Measurements from ENCODE around the gene UBE2J2.

Gene UBE2J2

GRCh38 chr1:1237874-1238701 lies 35.6 kb downstream of the UBE2J2 start:
- no peak overlapping the region for H3K27ac ChIP-seq (ENCODE audit: low read length)
- no peaks in the 10 kb centered on the region for H3K36me3 ChIP-seq (ENCODE audit: insufficient read depth, low read depth, low read length)
- no peaks in the 10 kb centered on the region for H3K9me3 ChIP-seq (ENCODE audit: insufficient read depth, low read depth, low read length)
- no peak overlapping the region for H3K9ac ChIP-seq (ENCODE audit: low read depth, low read length)
- no peak overlapping the region for H3K4me3 ChIP-seq (ENCODE audit: low read length)
- H3K4me1 ChIP-seq (ENCODE audit: insufficient read depth, low read length) = no peaks in the 10 kb centered on the region
- H3K27me3 ChIP-seq (ENCODE audit: insufficient read depth, low read length) = no peaks in the 10 kb centered on the region

- no peaks in the 10 kb centered on the region for H3K36me3 ChIP-seq (ENCODE audit: insufficient read depth, low read depth, low read length)
- no peaks in the 10 kb centered on the region for H3K27me3 ChIP-seq (ENCODE audit: insufficient read depth, low read length)
- no peaks in the 10 kb centered on the region for H3K9me3 ChIP-seq (ENCODE audit: insufficient read depth, low read depth, low read length)
- no peak overlapping the region; the same call in 1 of the 2 replicates for H3K9ac ChIP-seq (ENCODE audit: low read depth, low read length)
- H3K4me1 ChIP-seq (ENCODE audit: insufficient read depth, low read length) = no peaks in the 10 kb centered on the region
- H3K4me3 ChIP-seq (ENCODE audit: low read length) = no peak overlapping the region
- H3K27ac ChIP-seq (ENCODE audit: low read length) = no peak overlapping the region
Observed at GRCh38 chr1:1236945-1237873, 36.4 kb downstream of the UBE2J2 start.

GRCh38 chr1:1236176-1236763 lies 37.4 kb downstream of the UBE2J2 start:
- Histone ChIP-seq H3K9ac (ENCODE audit: low read depth, low read length) (no peak overlapping the region), H3K27me3 (ENCODE audit: insufficient read depth, low read length) (no peaks in the 10 kb centered on the region), H3K4me1 (ENCODE audit: insufficient read depth, low read length) (no peaks in the 10 kb centered on the region), H3K36me3 (ENCODE audit: insufficient read depth, low read depth, low read length) (no peaks in the 10 kb centered on the region), H3K9me3 (ENCODE audit: insufficient read depth, low read depth, low read length) (no peaks in the 10 kb centered on the region), H3K4me3 (ENCODE audit: low read length) (no peak overlapping the region), H3K27ac (ENCODE audit: low read length) (no peak overlapping the region)

- Histone ChIP-seq H3K9ac (ENCODE audit: low read depth, low read length) (no peak overlapping the region), H3K27ac (ENCODE audit: low read length) (no peak overlapping the region), H3K36me3 (ENCODE audit: insufficient read depth, low read depth, low read length) (no peaks in the 10 kb centered on the region), H3K4me3 (ENCODE audit: low read length) (no peak overlapping the region), H3K4me1 (ENCODE audit: insufficient read depth, low read length) (peaks cover 3% of the 10 kb centered on the region; the same call in 1 of the 2 replicates), H3K27me3 (ENCODE audit: insufficient read depth, low read length) (no peaks in the 10 kb centered on the region), H3K9me3 (ENCODE audit: insufficient read depth, low read depth, low read length) (no peaks in the 10 kb centered on the region)
Observed at GRCh38 chr1:1235016-1235744, 38.5 kb downstream of the UBE2J2 start.

GRCh38 chr1:1234180-1234808 lies 39.4 kb downstream of the UBE2J2 start:
- Histone ChIP-seq H3K9ac (ENCODE audit: low read depth, low read length) (no peak overlapping the region), H3K36me3 (ENCODE audit: insufficient read depth, low read depth, low read length) (no peaks in the 10 kb centered on the region)

GRCh38 chr1:1233567-1233892 lies 40.1 kb downstream of the UBE2J2 start:
- no peak overlapping the region for H3K9ac ChIP-seq (ENCODE audit: low read depth, low read length)
- no peaks in the 10 kb centered on the region for H3K27me3 ChIP-seq (ENCODE audit: insufficient read depth, low read length)
- H3K36me3 ChIP-seq (ENCODE audit: insufficient read depth, low read depth, low read length) = no peaks in the 10 kb centered on the region
- no peaks in the 10 kb centered on the region for H3K9me3 ChIP-seq (ENCODE audit: insufficient read depth, low read depth, low read length)
- H3K4me3 ChIP-seq (ENCODE audit: low read length) = no peak overlapping the region
- H3K27ac ChIP-seq (ENCODE audit: low read length) = no peak overlapping the region
- H3K4me1 ChIP-seq (ENCODE audit: insufficient read depth, low read length) = peaks cover 3% of the 10 kb centered on the region; the same call in 1 of the 2 replicates

More at GRCh38 chr1:1234180-1234808, 39.4 kb downstream of the UBE2J2 start:
- H3K27ac ChIP-seq (ENCODE audit: low read length) = no peak overlapping the region
- H3K4me1 ChIP-seq (ENCODE audit: insufficient read depth, low read length) = peaks cover 3% of the 10 kb centered on the region; the same call in 1 of the 2 replicates
- H3K4me3 ChIP-seq (ENCODE audit: low read length) = no peak overlapping the region
- H3K27me3 ChIP-seq (ENCODE audit: insufficient read depth, low read length) = no peaks in the 10 kb centered on the region
- no peaks in the 10 kb centered on the region for H3K9me3 ChIP-seq (ENCODE audit: insufficient read depth, low read depth, low read length)

GRCh38 chr1:1232796-1233566 lies 40.7 kb downstream of the UBE2J2 start:
- peaks cover 3% of the 10 kb centered on the region; the same call in 1 of the 2 replicates for H3K4me1 ChIP-seq (ENCODE audit: insufficient read depth, low read length)
- no peaks in the 10 kb centered on the region for H3K9me3 ChIP-seq (ENCODE audit: insufficient read depth, low read depth, low read length)
- no peak overlapping the region for H3K27ac ChIP-seq (ENCODE audit: low read length)
- no peaks in the 10 kb centered on the region for H3K36me3 ChIP-seq (ENCODE audit: insufficient read depth, low read depth, low read length)
- H3K27me3 ChIP-seq (ENCODE audit: insufficient read depth, low read length) = no peaks in the 10 kb centered on the region
- no peak overlapping the region for H3K4me3 ChIP-seq (ENCODE audit: low read length)
- H3K9ac ChIP-seq (ENCODE audit: low read depth, low read length) = no peak overlapping the region

- Histone ChIP-seq H3K9me3 (ENCODE audit: insufficient read depth, low read depth, low read length) (no peaks in the 10 kb centered on the region), H3K9ac (ENCODE audit: low read depth, low read length) (peak within 1 kb of the TSS; percentile 76), H3K4me3 (ENCODE audit: low read length) (peak within 1 kb of the TSS; percentile 77), H3K4me1 (ENCODE audit: insufficient read depth, low read length) (peaks cover 3% of the 10 kb centered on the region; the same call in 1 of the 2 replicates), H3K36me3 (ENCODE audit: insufficient read depth, low read depth, low read length) (peaks cover 5% of the 10 kb centered on the region; the same call in 1 of the 2 replicates), H3K27ac (ENCODE audit: low read length) (peak within 1 kb of the TSS; percentile 11), H3K27me3 (ENCODE audit: insufficient read depth, low read length) (no peaks in the 10 kb centered on the region)
Observed at GRCh38 chr1:1232208-1232795, 41.4 kb downstream of the UBE2J2 start, which contains the start of gene B3GALT6. Gene B3GALT6, plus strand, starts transcription at chr1:1232237. Its CDS starts 42 bp downstream, at chr1:1232279.

- H3K4me3 ChIP-seq (ENCODE audit: low read length) = peak within 1 kb of the TSS; percentile 77
- peaks cover 5% of the 10 kb centered on the region; the same call in 1 of the 2 replicates for H3K36me3 ChIP-seq (ENCODE audit: insufficient read depth, low read depth, low read length)
- H3K9ac ChIP-seq (ENCODE audit: low read depth, low read length) = peak within 1 kb of the TSS; percentile 76
- peak within 1 kb of the TSS; percentile 11 for H3K27ac ChIP-seq (ENCODE audit: low read length)
- peaks cover 3% of the 10 kb centered on the region; the same call in 1 of the 2 replicates for H3K4me1 ChIP-seq (ENCODE audit: insufficient read depth, low read length)
- no peaks in the 10 kb centered on the region for H3K27me3 ChIP-seq (ENCODE audit: insufficient read depth, low read length)
- H3K9me3 ChIP-seq (ENCODE audit: insufficient read depth, low read depth, low read length) = no peaks in the 10 kb centered on the region
Observed at GRCh38 chr1:1231400-1232207, 42.0 kb downstream of the UBE2J2 start, which contains the start of gene SDF4. Gene SDF4, minus strand, starts transcription at chr1:1232001. Its CDS starts 3,229 bp downstream, at chr1:1228772.

Measured in iPS-20b (cell line).